Coronary artery (tissue), 2 donors: ENCODE results near the gene COL27A1.

Source experiments
- DNase-seq: peaks from one replicate; pipeline ENCODE4 v3.0.0-alpha.2; 2017; ENCODE audit warnings: low spot score
- H3K27ac ChIP-seq, 2 donors: fragments of 200-600 bp; sonication (generic); one replicate each; pipeline ENCODE4 v1.5.1; 2016 to 2019
- H3K4me3 ChIP-seq: fragments of 200-600 bp; sonication (generic); 2 replicates; pipeline ENCODE4 v1.5.1; 2016; ENCODE audit warnings: mild to moderate bottlenecking, moderate library complexity
- TF ChIP-seq, protein P1 (sequence below): fragments of 200-600 bp; sonication (generic); IDR thresholded peaks from one replicate; pipeline ENCODE4 v1.5.1; 2019; ENCODE audit warnings: antibody characterized with exemption

The COL27A1 gene

GRCh38 chr9:114131808-114132549 lies 23.4 kb upstream of the COL27A1 start:
- TF ChIP-seq, protein P1, sequence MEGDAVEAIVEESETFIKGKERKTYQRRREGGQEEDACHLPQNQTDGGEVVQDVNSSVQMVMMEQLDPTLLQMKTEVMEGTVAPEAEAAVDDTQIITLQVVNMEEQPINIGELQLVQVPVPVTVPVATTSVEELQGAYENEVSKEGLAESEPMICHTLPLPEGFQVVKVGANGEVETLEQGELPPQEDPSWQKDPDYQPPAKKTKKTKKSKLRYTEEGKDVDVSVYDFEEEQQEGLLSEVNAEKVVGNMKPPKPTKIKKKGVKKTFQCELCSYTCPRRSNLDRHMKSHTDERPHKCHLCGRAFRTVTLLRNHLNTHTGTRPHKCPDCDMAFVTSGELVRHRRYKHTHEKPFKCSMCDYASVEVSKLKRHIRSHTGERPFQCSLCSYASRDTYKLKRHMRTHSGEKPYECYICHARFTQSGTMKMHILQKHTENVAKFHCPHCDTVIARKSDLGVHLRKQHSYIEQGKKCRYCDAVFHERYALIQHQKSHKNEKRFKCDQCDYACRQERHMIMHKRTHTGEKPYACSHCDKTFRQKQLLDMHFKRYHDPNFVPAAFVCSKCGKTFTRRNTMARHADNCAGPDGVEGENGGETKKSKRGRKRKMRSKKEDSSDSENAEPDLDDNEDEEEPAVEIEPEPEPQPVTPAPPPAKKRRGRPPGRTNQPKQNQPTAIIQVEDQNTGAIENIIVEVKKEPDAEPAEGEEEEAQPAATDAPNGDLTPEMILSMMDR: no peak
- Histone ChIP-seq H3K4me3 (no peak overlapping the region), H3K27ac (no peak overlapping the region)
- no peak for DNase-seq

DNA sequence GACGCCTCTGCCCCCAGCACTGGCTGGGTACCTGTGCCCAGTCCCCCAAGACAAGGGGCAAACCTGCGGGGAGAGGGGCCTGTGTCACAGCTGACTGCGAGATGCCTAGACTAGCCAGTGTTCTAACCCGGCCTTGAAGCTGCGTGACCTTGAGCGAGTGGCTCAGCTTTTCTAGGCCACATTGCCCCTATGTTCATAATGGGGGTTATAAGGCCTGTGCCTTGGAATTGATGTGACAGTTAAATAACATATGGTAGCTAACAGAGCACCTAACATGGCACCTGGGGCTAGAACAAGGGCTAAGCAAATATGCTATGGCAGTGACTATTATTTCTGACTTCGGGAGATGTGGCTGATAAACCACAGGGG lies 22.8 kb upstream of the COL27A1 start:
- no peak for DNase-seq
- H3K27ac ChIP-seq: no peak overlapping the region

DNA sequence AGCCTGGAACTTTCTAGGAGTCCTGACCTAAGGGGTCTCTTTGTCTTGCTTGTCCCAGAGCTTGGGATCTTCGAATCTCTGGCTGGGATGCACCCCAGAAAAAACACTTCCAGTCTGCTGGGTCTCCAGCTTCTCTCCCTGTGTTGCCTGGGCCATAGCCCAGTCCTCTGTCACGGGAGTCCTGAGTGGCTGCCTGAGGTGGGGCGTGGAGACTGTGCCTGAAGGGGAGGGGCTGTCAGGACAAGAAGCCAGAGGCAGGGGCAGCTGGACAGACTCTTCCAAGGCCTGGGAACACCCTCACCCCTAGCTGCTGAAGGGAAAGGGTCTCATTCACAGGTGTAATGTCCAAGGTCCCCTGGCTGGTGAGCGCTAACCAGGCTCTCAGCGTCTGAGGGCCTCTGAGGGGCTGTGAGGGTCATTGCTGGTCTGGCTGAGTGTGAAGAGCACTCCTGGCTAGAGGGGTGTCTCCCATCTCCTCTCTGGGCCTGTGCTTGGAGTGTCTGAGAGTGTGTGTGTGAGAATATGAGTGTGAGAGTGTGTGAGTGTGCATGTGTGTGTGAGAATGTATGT lies 20.4 kb upstream of the COL27A1 start:
- no peak for DNase-seq
- Histone ChIP-seq H3K4me3 (no peak overlapping the region), H3K27ac (no peak overlapping the region)
- TF ChIP-seq, protein P1: no peak

More for the DNA sequence above, 22.8 kb upstream of the COL27A1 start:
- H3K4me3 ChIP-seq: no peak overlapping the region
- TF ChIP-seq, protein P1: no peak

- H3K4me3 ChIP-seq: no peak overlapping the region
- TF ChIP-seq, protein P1: no peak
- no peak for DNase-seq
- no peak overlapping the region for H3K27ac ChIP-seq
Measured at GRCh38 chr9:114137831-114138230, 17.5 kb upstream of the COL27A1 start.

- TF ChIP-seq, protein P1: no peak
- Histone ChIP-seq H3K4me3 (no peak overlapping the region), H3K27ac (no peak overlapping the region)
- DNase-seq: no peak
Measured at GRCh38 chr9:114138552-114138971, 16.8 kb upstream of the COL27A1 start.

DNA sequence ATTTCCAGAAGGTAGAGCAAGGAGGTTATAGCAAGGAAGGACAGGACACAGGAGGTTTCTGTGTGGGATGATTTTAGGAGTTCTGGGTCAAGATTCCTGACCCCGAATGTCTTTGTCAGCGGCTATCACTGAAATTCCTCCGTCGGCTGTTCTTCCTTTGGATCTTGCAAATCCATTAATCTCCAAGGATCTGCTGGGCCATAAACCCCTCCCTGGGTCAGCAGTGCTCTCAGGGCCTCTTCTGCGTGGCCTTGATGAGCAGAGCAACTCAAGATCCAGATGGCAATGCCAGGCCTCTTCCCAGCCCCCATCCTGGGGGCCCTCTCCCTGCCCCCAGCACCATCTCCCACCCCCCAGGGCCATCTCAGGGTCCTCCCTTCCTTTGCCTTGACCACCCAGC lies 16.3 kb upstream of the COL27A1 start:
- TF ChIP-seq, protein P1: no peak
- no peak for DNase-seq
- Histone ChIP-seq H3K4me3 (no peak overlapping the region), H3K27ac (no peak overlapping the region)

DNA sequence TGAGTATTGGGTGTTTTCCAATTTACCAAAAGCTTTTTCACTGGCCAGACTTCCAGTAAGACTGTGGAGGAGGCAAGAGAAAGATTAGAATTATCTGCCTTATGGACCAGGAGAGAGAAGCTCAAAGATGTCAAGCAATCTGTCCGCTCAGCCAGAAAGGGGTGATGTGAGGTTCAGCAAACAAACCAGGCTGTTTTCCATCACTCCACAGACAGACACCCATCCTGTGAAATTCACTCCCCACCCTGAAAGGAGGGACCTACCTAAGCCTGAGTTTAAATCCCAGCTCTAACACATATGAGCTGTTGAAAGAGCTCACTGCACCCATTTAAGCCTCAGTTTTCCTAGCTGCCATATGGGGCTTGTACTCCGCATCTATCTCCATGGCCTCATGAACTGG lies 14.9 kb upstream of the COL27A1 start:
- TF ChIP-seq, protein P1: no peak
- Histone ChIP-seq H3K4me3 (no peak overlapping the region), H3K27ac (no peak overlapping the region)
- DNase-seq: no peak
